Measurements from ENCODE around the gene CDC73. TPM values are rescaled to one million over a fixed set of nuclear protein-coding genes. Genes with fewer than 3 reads are reported as not detected.

Gene CDC73
- total RNA-seq, 1 experiment from 2014 or later, result 62.5 TPM

- Mint-ChIP-seq H3K9me3 (peaks cover 29 to 33% of the 10 kb centered on the region in 2 experiments), H3K36me3 (ENCODE audit: insufficient read depth in 1 of 3, low read depth in 3 of 3) (peaks cover 18 to 49% (median 44%) of the 10 kb centered on the region in 3 experiments), H3K27ac (peak overlapping the region in 2 of 3 experiments; percentile 69 to 74; a peak in 2 of 7 replicates), H3K4me1 (peaks cover 18 to 19% of the 10 kb centered on the region in 2 experiments), H3K27me3 (ENCODE audit: low read depth) (no peaks in the 10 kb centered on the region; the same call in 1 of the 2 replicates), H3K4me3 (no peak overlapping the region)
- H4K5ac ChIP-seq (ENCODE audit: insufficient read length, low read depth, low read length), result no peak overlapping the region
- TF ChIP-seq, protein P1, sequence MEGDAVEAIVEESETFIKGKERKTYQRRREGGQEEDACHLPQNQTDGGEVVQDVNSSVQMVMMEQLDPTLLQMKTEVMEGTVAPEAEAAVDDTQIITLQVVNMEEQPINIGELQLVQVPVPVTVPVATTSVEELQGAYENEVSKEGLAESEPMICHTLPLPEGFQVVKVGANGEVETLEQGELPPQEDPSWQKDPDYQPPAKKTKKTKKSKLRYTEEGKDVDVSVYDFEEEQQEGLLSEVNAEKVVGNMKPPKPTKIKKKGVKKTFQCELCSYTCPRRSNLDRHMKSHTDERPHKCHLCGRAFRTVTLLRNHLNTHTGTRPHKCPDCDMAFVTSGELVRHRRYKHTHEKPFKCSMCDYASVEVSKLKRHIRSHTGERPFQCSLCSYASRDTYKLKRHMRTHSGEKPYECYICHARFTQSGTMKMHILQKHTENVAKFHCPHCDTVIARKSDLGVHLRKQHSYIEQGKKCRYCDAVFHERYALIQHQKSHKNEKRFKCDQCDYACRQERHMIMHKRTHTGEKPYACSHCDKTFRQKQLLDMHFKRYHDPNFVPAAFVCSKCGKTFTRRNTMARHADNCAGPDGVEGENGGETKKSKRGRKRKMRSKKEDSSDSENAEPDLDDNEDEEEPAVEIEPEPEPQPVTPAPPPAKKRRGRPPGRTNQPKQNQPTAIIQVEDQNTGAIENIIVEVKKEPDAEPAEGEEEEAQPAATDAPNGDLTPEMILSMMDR (conservative IDR thresholded peaks at IDR 0.05), result peak; percentile 60
- H3K27me3 ChIP-seq (ENCODE audit: insufficient read depth, low read length), result no peaks in the 10 kb centered on the region
- no peak overlapping the region for H2BK12ac ChIP-seq (ENCODE audit: insufficient read length, low read depth, low read length)
- no peak overlapping the region for H4K8ac ChIP-seq (replicated peaks; ENCODE audit: insufficient read length, low read depth, low read length)
- no peaks in the 10 kb centered on the region for H3K79me2 ChIP-seq (ENCODE audit: insufficient read depth, low read length)
- H2AFZ ChIP-seq (ENCODE audit: low read length), result no peak overlapping the region
- no peak overlapping the region for H3K4ac ChIP-seq (ENCODE audit: low read depth, low read length)
- H3K27ac ChIP-seq (ENCODE audit: insufficient read length, low read depth, low read length), result no peak overlapping the region
- H4K20me1 ChIP-seq (ENCODE audit: control insufficient read depth, insufficient read depth, insufficient read length), result no peaks in the 10 kb centered on the region
- H3K9ac ChIP-seq (ENCODE audit: extremely low read depth, insufficient read length, low read length), result no peak overlapping the region
- WGBS (ENCODE audit: extremely low coverage, insufficient read length, low lambda C conversion rate), result no CpG with 5 or more reads among the region's 5 CpGs
- H3K23ac ChIP-seq (ENCODE audit: insufficient read length, low read depth, low read length), result no peak overlapping the region
- H4K91ac ChIP-seq (ENCODE audit: insufficient read length, low read depth, low read length), result no peak overlapping the region
- no peak overlapping the region for H2BK5ac ChIP-seq (ENCODE audit: insufficient read length, low read length)
- H3K4me1 ChIP-seq (ENCODE audit: insufficient read depth, low read length), result no peaks in the 10 kb centered on the region; the same call in 1 of the 2 replicates
- peak; percentile 75 for DNase-seq
- H3K14ac ChIP-seq (ENCODE audit: insufficient read depth, low read length), result no peak overlapping the region
- H3T11ph ChIP-seq (ENCODE audit: low read length), result no peak overlapping the region
- no peak overlapping the region for H3K56ac ChIP-seq (ENCODE audit: insufficient read length, low read depth, low read length)
- H2BK15ac ChIP-seq (ENCODE audit: low read depth, low read length), result no peak overlapping the region
- H3K4me2 ChIP-seq (ENCODE audit: insufficient read depth, insufficient read length, low read length), result no peak overlapping the region
- H2BK120ac ChIP-seq (ENCODE audit: low read depth, low read length, poor library complexity, severe bottlenecking), result no peak overlapping the region
- no peaks in the 10 kb centered on the region for H3K79me1 ChIP-seq (ENCODE audit: insufficient read depth, low read depth, low read length, poor library complexity, severe bottlenecking)
- H2AK5ac ChIP-seq (ENCODE audit: insufficient read length, low read length), result no peak overlapping the region
- H2BK20ac ChIP-seq (ENCODE audit: low read depth, low read length, poor library complexity, severe bottlenecking), result no peak overlapping the region
- no peaks in the 10 kb centered on the region for H3K23me2 ChIP-seq (ENCODE audit: insufficient read length, low read depth, low read length, poor library complexity, severe bottlenecking)
- H3K9me3 ChIP-seq (ENCODE audit: control insufficient read depth, low read depth, low read length), result no peaks in the 10 kb centered on the region
- H3K18ac ChIP-seq (ENCODE audit: insufficient read length, low read depth, low read length), result no peak overlapping the region
Measured at GRCh38 chr1:193275773-193276172, 153.9 kb downstream of the CDC73 start.

All from H9 (cell line).